ENCODE results near the gene AMPH. TPM values are rescaled to one million over a fixed set of nuclear protein-coding genes. Genes with fewer than 3 reads are reported as not detected.
A peak's percentile ranks its signal among the peaks of the same experiment; 100 is the strongest.

The AMPH gene
- total RNA-seq, 1 donor from 2014 or later: 32.4 TPM

DNA sequence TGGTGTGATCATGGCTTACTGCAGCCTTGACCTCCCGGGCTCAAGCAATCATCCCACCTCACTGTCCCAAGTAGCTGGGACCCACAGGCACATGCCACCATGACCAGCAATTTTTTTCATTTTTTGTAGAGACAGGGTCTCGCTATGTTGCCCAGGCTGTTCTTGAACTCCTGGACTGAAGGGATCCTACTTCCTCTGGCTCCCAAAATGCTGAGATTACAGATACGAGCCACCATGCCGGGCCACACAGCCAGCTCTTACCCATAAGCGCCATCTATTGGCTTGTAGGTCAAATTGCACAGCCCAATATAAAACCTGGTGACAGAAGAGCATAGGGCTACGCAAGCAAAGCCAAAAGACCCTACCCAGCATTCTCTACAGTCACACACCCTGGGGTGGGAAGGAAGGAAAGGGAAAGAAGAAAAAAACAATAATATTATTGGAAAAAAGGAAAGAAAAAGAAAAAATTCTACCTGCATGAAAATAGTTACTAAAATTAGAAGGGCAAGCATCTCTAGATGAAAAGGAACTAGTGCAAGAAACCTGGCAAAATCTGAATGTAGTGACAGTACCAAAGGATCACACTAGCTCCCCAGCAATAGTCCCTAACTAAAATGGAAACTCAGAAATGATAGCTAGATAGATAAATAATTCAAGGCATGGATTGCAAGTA, 29.4 kb upstream of the AMPH start:
- Mint-ChIP-seq H3K4me3 (no peak overlapping the region), H3K4me1 (no peaks in the 10 kb centered on the region), H3K9me3 (peaks cover 5% of the 10 kb centered on the region), H3K36me3 (ENCODE audit: low read depth) (no peaks in the 10 kb centered on the region), H3K27ac (ENCODE audit: unreplicated experiment) (no peak overlapping the region), H3K27me3 (ENCODE audit: low read depth) (peaks cover 7% of the 10 kb centered on the region)
- TF ChIP-seq, protein P1, sequence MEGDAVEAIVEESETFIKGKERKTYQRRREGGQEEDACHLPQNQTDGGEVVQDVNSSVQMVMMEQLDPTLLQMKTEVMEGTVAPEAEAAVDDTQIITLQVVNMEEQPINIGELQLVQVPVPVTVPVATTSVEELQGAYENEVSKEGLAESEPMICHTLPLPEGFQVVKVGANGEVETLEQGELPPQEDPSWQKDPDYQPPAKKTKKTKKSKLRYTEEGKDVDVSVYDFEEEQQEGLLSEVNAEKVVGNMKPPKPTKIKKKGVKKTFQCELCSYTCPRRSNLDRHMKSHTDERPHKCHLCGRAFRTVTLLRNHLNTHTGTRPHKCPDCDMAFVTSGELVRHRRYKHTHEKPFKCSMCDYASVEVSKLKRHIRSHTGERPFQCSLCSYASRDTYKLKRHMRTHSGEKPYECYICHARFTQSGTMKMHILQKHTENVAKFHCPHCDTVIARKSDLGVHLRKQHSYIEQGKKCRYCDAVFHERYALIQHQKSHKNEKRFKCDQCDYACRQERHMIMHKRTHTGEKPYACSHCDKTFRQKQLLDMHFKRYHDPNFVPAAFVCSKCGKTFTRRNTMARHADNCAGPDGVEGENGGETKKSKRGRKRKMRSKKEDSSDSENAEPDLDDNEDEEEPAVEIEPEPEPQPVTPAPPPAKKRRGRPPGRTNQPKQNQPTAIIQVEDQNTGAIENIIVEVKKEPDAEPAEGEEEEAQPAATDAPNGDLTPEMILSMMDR (conservative IDR thresholded peaks at IDR 0.05): peak; percentile 74
- peak; percentile 17 for DNase-seq (ENCODE audit: low read depth, low spot score)

DNA sequence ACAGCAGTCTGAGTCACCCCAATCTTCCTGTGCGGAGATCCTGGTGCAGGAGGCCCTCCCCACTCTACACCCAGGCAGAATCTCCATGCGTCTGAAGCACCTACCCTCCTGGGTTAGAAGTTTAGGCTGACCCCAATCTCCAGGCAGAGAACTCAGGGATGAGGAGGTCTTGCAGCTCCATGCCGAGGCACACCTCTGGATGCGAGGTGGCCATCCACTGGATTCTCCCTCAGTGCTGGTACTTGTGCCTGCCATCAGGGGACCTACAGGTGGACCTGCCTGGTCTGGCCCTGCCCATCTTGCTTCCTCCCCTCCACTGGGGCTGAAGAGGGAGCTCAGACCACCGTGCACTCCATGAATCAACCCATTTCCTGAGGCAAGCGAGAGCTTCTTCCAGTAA, 28.8 kb upstream of the AMPH start:
- no peak overlapping the region for H3K4me3 Mint-ChIP-seq
- TF ChIP-seq, protein P1 (conservative IDR thresholded peaks at IDR 0.05): no peak
- peaks cover 4% of the 10 kb centered on the region for H3K9me3 Mint-ChIP-seq
- no peaks in the 10 kb centered on the region for H3K36me3 Mint-ChIP-seq (ENCODE audit: low read depth)
- no peak for DNase-seq (ENCODE audit: low read depth, low spot score)
- H3K27me3 Mint-ChIP-seq (ENCODE audit: low read depth): peaks cover 7% of the 10 kb centered on the region
- no peaks in the 10 kb centered on the region for H3K4me1 Mint-ChIP-seq
- H3K27ac Mint-ChIP-seq (ENCODE audit: unreplicated experiment): no peak overlapping the region

DNA sequence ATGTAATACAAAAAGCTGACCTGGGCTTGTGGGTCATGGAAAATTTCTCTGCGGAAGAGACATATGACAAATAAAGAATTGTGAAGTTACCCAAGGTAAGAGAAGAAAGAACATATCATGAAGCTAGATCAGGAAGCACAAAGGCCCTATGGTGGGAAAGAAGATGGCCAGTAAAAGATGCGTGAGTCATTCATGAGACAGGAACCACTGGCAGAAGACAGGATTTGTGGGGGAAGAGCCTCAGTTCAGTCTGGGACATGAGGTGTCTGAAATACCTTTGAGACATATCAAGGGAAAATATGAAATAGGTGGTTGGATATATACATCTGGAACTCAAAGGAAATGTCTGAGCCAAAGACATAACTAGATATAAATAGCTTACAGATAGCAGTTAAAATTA, 27.7 kb upstream of the AMPH start:
- Mint-ChIP-seq H3K27ac (ENCODE audit: unreplicated experiment) (no peak overlapping the region), H3K4me3 (no peak overlapping the region), H3K9me3 (peaks cover under 1% of the 10 kb centered on the region), H3K27me3 (ENCODE audit: low read depth) (peaks cover 7% of the 10 kb centered on the region), H3K36me3 (ENCODE audit: low read depth) (no peaks in the 10 kb centered on the region), H3K4me1 (no peaks in the 10 kb centered on the region)
- TF ChIP-seq, protein P1 (conservative IDR thresholded peaks at IDR 0.05): no peak
- no peak for DNase-seq (ENCODE audit: low read depth, low spot score)

DNA sequence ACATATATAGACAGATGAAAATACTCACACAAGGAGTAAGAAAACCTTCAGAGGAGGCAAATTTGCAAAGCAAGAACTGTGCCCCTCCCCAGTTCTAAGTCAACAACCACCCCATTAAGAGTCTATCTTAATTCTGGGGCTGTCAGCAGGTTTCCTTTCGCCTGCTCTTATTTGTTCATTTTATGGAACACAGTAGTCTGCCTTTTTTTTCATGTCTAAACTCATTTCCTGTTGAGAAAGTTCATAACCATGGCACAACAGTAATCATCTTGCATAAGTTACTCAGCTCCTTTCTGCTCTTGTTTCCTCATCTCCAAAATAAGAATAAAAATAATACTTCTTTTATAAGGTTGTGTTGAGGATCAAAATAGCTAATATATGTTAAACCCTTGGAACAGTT, 25.8 kb upstream of the AMPH start:
- Mint-ChIP-seq H3K4me3 (no peak overlapping the region), H3K27ac (ENCODE audit: unreplicated experiment) (no peak overlapping the region), H3K9me3 (no peaks in the 10 kb centered on the region), H3K36me3 (ENCODE audit: low read depth) (no peaks in the 10 kb centered on the region), H3K27me3 (ENCODE audit: low read depth) (no peaks in the 10 kb centered on the region), H3K4me1 (no peaks in the 10 kb centered on the region)
- DNase-seq (ENCODE audit: low read depth, low spot score): no peak
- TF ChIP-seq, protein P1 (conservative IDR thresholded peaks at IDR 0.05): no peak

DNA sequence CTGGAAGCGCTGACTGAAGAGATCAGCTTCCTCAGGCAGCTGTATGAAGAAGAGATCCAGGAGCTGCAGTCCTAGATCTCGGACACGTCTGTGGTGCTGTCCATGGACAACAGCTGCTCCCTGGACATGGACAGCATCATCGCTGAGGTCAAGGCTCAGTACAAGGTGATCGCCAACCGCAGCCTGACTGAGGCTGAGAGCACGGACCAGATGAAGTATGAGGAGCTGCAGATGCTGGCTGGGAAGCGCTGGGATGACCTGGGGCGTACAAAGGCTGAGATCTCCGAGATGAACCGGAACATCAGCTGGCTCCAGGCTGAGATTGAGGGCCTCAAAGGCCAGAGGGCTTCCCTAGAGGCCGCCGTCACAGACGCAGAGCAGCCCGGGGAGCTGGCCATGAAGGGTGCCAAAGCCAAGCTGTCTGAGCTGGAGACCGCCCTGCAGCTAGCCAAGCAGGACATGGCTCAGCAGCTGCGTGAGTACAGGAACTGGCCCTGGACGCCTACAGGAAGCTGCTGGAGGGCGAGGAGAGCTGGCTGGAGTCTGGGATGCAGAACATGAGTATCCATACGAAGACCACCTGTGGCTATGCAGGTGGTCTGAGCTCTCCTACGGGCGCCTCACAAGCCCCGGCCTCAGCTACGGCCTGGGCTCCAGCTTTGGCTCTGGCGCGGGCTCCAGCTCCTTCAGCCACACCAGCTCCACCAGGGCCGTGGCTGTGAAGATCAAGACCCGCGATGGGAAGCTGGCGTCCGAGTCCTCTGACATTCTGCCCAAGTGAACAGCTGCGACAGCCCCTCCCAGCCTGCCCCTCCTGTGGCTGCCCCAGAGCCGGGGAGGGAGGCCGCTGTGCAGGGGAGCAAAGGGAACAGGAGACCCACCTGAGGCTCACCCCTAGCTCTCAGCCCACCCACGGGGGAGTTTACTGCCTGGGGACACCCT, 24.9 kb upstream of the AMPH start:
- Mint-ChIP-seq H3K36me3 (ENCODE audit: low read depth) (no peaks in the 10 kb centered on the region), H3K4me3 (no peak overlapping the region), H3K9me3 (no peaks in the 10 kb centered on the region), H3K4me1 (no peaks in the 10 kb centered on the region), H3K27me3 (ENCODE audit: low read depth) (no peaks in the 10 kb centered on the region), H3K27ac (ENCODE audit: unreplicated experiment) (no peak overlapping the region)
- no peak for DNase-seq (ENCODE audit: low read depth, low spot score)
- TF ChIP-seq, protein P1 (conservative IDR thresholded peaks at IDR 0.05): no peak

All from neural crest cell (in vitro differentiated cells).